ENCODE measurements around the gene HSD17B1. TPM values are rescaled to one million over a fixed set of nuclear protein-coding genes. Genes with fewer than 3 reads are reported as not detected.
A peak's percentile ranks its signal among the peaks of the same experiment; 100 is the strongest.

HSD17B1 gene
- total and polyA plus RNA-seq, 3 experiments from 2014 or later, result 0.29 to 0.48 (median 0.37) TPM

DNA sequence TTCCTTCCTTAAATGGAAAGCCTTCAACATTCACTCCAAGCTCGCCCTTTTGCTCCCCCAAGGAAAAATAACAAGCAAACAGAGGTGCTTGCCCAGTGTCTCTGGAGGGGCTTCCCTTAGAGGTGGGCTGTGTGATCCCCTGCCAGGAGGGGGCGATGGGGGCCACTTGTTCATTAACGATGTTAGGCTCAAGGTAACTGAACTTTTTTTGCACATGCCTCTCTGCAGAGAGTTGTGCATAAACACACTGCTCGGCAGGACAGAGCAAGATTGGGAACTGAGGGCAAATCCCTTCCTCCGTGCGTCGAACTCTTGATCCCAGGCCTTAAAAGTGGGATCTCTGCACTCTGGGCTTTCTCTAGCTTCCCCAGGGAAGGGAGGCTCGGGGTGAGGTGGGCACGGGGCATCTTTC lies 32.2 kb upstream of the HSD17B1 start:
- peak in 1 of 5 donors; percentile 48 for DNase-seq
- no peak overlapping the region for H3K27ac ChIP-seq (ENCODE audit: low read depth, low read length)
- H3K9me3 Mint-ChIP-seq, result no peaks in the 10 kb centered on the region

GRCh38 chr17:42521036-42521435 lies 31.7 kb upstream of the HSD17B1 start:
- CTCF ChIA-PET, result interaction anchor here (0.8 to 4.0 kb wide), 6 partner anchors 86 to 199 kb away, joined by 3 to 21 read pairs (median 4); no protein-coding TSS in a partner anchor
- no peak for DNase-seq
- Histone ChIP-seq H3K4me1 (ENCODE audit: insufficient read depth, low read length) (peaks cover 4% of the 10 kb centered on the region), H3K27me3 (ENCODE audit: insufficient read depth, low read length, poor library complexity, severe bottlenecking) (no peaks in the 10 kb centered on the region), H3K9me3 (ENCODE audit: low read length) (no peaks in the 10 kb centered on the region), H3K4me3 (ENCODE audit: low read length) (no peak overlapping the region), H3K36me3 (ENCODE audit: insufficient read depth, low read length) (no peaks in the 10 kb centered on the region), H3K27ac (ENCODE audit: low read depth, low read length) (no peak overlapping the region)
- Mint-ChIP-seq H3K4me1 (peaks cover 6 to 20% (median 17%) of the 10 kb centered on the region in 3 donors), H3K27ac (no peak overlapping the region), H3K27me3 (peaks cover 0 to 3% of the 10 kb centered on the region in 2 donors), H3K4me3 (no peak overlapping the region), H3K36me3 (peaks cover 0 to 1% (median 0%) of the 10 kb centered on the region in 3 donors), H3K9me3 (no peaks in the 10 kb centered on the region)
- POLR2A ChIA-PET, result interaction anchor here (1.4 kb wide), 1 partner anchor 9 kb away, joined by 3 read pairs; no protein-coding TSS in a partner anchor

More for the DNA sequence above, 32.2 kb upstream of the HSD17B1 start:
- H3K27me3 ChIP-seq (ENCODE audit: insufficient read depth, low read length, poor library complexity, severe bottlenecking), result no peaks in the 10 kb centered on the region
- CTCF ChIA-PET, result interaction anchor here (0.8 to 4.0 kb wide), 9 partner anchors 64 to 199 kb away, joined by 3 to 21 read pairs (median 4); no protein-coding TSS in a partner anchor
- Mint-ChIP-seq H3K27me3 (peaks cover 0 to 3% of the 10 kb centered on the region in 2 donors), H3K4me1 (peaks cover 6 to 20% (median 17%) of the 10 kb centered on the region in 3 donors), H3K27ac (no peak overlapping the region), H3K36me3 (peaks cover 0 to 1% (median 0%) of the 10 kb centered on the region in 3 donors), H3K4me3 (no peak overlapping the region)
- no peaks in the 10 kb centered on the region for H3K36me3 ChIP-seq (ENCODE audit: insufficient read depth, low read length)
- peaks cover 4% of the 10 kb centered on the region for H3K4me1 ChIP-seq (ENCODE audit: insufficient read depth, low read length)
- H3K4me3 ChIP-seq (ENCODE audit: low read length), result no peak overlapping the region
- no peaks in the 10 kb centered on the region for H3K9me3 ChIP-seq (ENCODE audit: low read length)
- POLR2A ChIA-PET, result interaction anchor here (1.4 kb wide), 1 partner anchor 10 kb away, joined by 3 read pairs; no protein-coding TSS in a partner anchor

DNA sequence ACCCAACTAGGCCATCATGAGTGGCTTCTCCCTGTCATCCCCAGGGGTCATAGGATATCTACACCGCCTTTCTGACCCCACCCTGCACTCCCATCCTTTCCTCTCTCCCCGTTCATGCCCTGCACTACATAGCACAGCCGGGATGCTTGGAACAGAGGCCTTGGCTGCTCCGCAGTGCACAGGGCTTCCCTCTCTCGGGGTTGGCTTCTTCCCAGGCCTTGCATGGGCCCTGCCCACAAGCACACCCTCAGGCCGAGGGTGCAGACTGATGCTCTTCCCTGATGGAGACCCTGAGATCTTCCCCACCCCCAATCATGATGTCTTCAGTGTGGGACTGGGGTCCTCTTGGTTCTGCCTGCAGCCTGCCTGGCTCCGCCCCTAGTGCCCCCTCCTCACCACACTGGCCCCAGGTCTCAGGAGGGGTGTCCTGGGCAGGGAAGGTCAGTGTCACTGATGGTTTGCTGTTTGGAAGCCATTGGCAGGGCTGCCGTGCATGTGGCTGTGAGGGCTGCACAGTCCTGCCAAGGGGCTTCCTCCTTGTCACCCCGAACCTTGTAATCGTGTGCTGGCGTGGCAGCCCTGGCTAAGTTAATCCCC lies 31.0 kb upstream of the HSD17B1 start:
- CTCF ChIA-PET, result interaction anchor here (0.8 to 2.3 kb wide), 2 partner anchors 93 to 116 kb away, joined by 3 to 7 read pairs; no protein-coding TSS in a partner anchor
- H3K4me3 Mint-ChIP-seq, result no peak overlapping the region

GRCh38 chr17:42522263-42522790 lies 30.4 kb upstream of the HSD17B1 start:
- H3K36me3 ChIP-seq (ENCODE audit: insufficient read depth, low read length), result no peaks in the 10 kb centered on the region
- POLR2A ChIA-PET, result no interaction called here
- no peak overlapping the region for H3K27ac ChIP-seq (ENCODE audit: low read depth, low read length)
- Mint-ChIP-seq H3K4me1 (peaks cover 9 to 22% (median 19%) of the 10 kb centered on the region in 3 donors), H3K27me3 (peaks cover 0 to 3% of the 10 kb centered on the region in 2 donors), H3K27ac (no peak overlapping the region), H3K4me3 (no peak overlapping the region), H3K36me3 (peaks cover 0 to 1% (median 0%) of the 10 kb centered on the region in 3 donors), H3K9me3 (no peaks in the 10 kb centered on the region)
- DNase-seq, result no peak
- H3K4me3 ChIP-seq (ENCODE audit: low read length), result no peak overlapping the region
- CTCF ChIA-PET, result no interaction called here
- H3K4me1 ChIP-seq (ENCODE audit: insufficient read depth, low read length), result peaks cover 1% of the 10 kb centered on the region
- no peaks in the 10 kb centered on the region for H3K9me3 ChIP-seq (ENCODE audit: low read length)
- H3K27me3 ChIP-seq (ENCODE audit: insufficient read depth, low read length, poor library complexity, severe bottlenecking), result no peaks in the 10 kb centered on the region

More for the DNA sequence above, 31.0 kb upstream of the HSD17B1 start:
- DNase-seq, result no peak
- Mint-ChIP-seq H3K4me1 (peaks cover 6 to 20% (median 17%) of the 10 kb centered on the region in 3 donors), H3K27ac (no peak overlapping the region), H3K27me3 (peaks cover 0 to 3% of the 10 kb centered on the region in 2 donors), H3K36me3 (peaks cover 0 to 1% (median 0%) of the 10 kb centered on the region in 3 donors), H3K9me3 (no peaks in the 10 kb centered on the region)
- no peaks in the 10 kb centered on the region for H3K27me3 ChIP-seq (ENCODE audit: insufficient read depth, low read length, poor library complexity, severe bottlenecking)
- no peaks in the 10 kb centered on the region for H3K9me3 ChIP-seq (ENCODE audit: low read length)
- no peak overlapping the region for H3K4me3 ChIP-seq (ENCODE audit: low read length)
- POLR2A ChIA-PET, result no interaction called here
- no peaks in the 10 kb centered on the region for H3K36me3 ChIP-seq (ENCODE audit: insufficient read depth, low read length)
- H3K27ac ChIP-seq (ENCODE audit: low read depth, low read length), result no peak overlapping the region
- H3K4me1 ChIP-seq (ENCODE audit: insufficient read depth, low read length), result peaks cover 4% of the 10 kb centered on the region

GRCh38 chr17:42522798-42523278 lies 29.9 kb upstream of the HSD17B1 start:
- CTCF ChIA-PET, result no interaction called here

GRCh38 chr17:42525221-42525620 lies 27.5 kb upstream of the HSD17B1 start:
- Histone ChIP-seq H3K4me1 (ENCODE audit: insufficient read depth, low read length) (peaks cover 18% of the 10 kb centered on the region), H3K9me3 (ENCODE audit: low read length) (no peaks in the 10 kb centered on the region), H3K36me3 (ENCODE audit: insufficient read depth, low read length) (no peaks in the 10 kb centered on the region), H3K27me3 (ENCODE audit: insufficient read depth, low read length, poor library complexity, severe bottlenecking) (no peaks in the 10 kb centered on the region), H3K4me3 (ENCODE audit: low read length) (no peak overlapping the region), H3K27ac (ENCODE audit: low read depth, low read length) (no peak overlapping the region)
- H3K4me3 Mint-ChIP-seq, result no peak overlapping the region
- peaks cover 0 to 3% of the 10 kb centered on the region in 2 donors for H3K27me3 Mint-ChIP-seq
- peaks cover 21 to 34% (median 27%) of the 10 kb centered on the region in 3 donors for H3K4me1 Mint-ChIP-seq
- CTCF ChIA-PET, result interaction anchor here (1.6 to 2.1 kb wide), 2 partner anchors 11 to 119 kb away, joined by 4 to 9 read pairs; partner anchors contain the start of gene NAGLU
- H3K9me3 Mint-ChIP-seq, result no peaks in the 10 kb centered on the region
- peaks cover 0 to 1% (median 0%) of the 10 kb centered on the region in 3 donors for H3K36me3 Mint-ChIP-seq
- H3K27ac Mint-ChIP-seq, result no peak overlapping the region
- POLR2A ChIA-PET, result no interaction called here
- DNase-seq, result no peak

More at GRCh38 chr17:42522798-42523278, 29.9 kb upstream of the HSD17B1 start:
- no peak overlapping the region for H3K4me3 ChIP-seq (ENCODE audit: low read length)
- H3K27ac ChIP-seq (ENCODE audit: low read depth, low read length), result no peak overlapping the region
- Mint-ChIP-seq H3K9me3 (no peaks in the 10 kb centered on the region), H3K36me3 (peaks cover 0 to 1% (median 0%) of the 10 kb centered on the region in 3 donors), H3K27me3 (peaks cover 0 to 3% of the 10 kb centered on the region in 2 donors), H3K4me3 (no peak overlapping the region), H3K27ac (peak overlapping the region in 1 of 8 donors; percentile 58), H3K4me1 (peaks cover 10 to 19% (median 16%) of the 10 kb centered on the region in 3 donors)
- H3K36me3 ChIP-seq (ENCODE audit: insufficient read depth, low read length), result no peaks in the 10 kb centered on the region
- no peaks in the 10 kb centered on the region for H3K27me3 ChIP-seq (ENCODE audit: insufficient read depth, low read length, poor library complexity, severe bottlenecking)
- no peaks in the 10 kb centered on the region for H3K9me3 ChIP-seq (ENCODE audit: low read length)
- POLR2A ChIA-PET, result no interaction called here
- H3K4me1 ChIP-seq (ENCODE audit: insufficient read depth, low read length), result no peaks in the 10 kb centered on the region
- DNase-seq, result no peak

- Mint-ChIP-seq H3K27ac (no peak overlapping the region), H3K9me3 (no peaks in the 10 kb centered on the region), H3K27me3 (peaks cover 0 to 3% of the 10 kb centered on the region in 2 donors), H3K4me1 (peaks cover 29 to 42% (median 35%) of the 10 kb centered on the region in 3 donors), H3K36me3 (peaks cover 0 to 1% (median 0%) of the 10 kb centered on the region in 3 donors), H3K4me3 (no peak overlapping the region)
- no peak overlapping the region for H3K27ac ChIP-seq (ENCODE audit: low read depth, low read length)
- ChIA-PET CTCF (interaction anchor here (1.4 to 2.1 kb wide), 4 partner anchors 10 to 147 kb away, joined by 3 to 9 read pairs (median 4); partner anchors contain the start of gene NAGLU), POLR2A (no interaction called here)
- H3K36me3 ChIP-seq (ENCODE audit: insufficient read depth, low read length), result no peaks in the 10 kb centered on the region
- DNase-seq, result no peak
- peaks cover 26% of the 10 kb centered on the region for H3K4me1 ChIP-seq (ENCODE audit: insufficient read depth, low read length)
- H3K4me3 ChIP-seq (ENCODE audit: low read length), result no peak overlapping the region
- no peaks in the 10 kb centered on the region for H3K9me3 ChIP-seq (ENCODE audit: low read length)
- H3K27me3 ChIP-seq (ENCODE audit: insufficient read depth, low read length, poor library complexity, severe bottlenecking), result no peaks in the 10 kb centered on the region
Observed at GRCh38 chr17:42526031-42526444, 26.7 kb upstream of the HSD17B1 start.

DNA sequence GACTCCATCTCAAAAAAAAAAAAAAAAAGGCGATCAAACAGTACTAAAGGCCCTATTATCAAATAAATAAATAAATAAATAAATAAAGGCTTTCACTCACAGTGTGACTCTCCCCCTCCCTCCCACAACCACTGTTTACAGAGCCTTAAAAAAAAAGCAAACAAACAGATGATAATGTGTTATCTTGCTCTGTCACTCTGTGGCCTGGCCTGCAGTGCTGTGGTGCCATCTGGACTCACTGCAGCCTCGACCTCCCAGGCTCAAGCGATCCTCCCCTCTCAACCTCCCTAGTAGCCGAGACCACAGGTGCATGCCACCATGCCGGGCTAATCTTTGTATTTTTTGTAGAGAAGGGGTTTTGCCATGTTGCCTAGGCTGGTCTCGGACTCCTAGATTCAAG lies 24.8 kb upstream of the HSD17B1 start:
- peaks cover 37 to 55% (median 44%) of the 10 kb centered on the region in 3 donors for H3K4me1 Mint-ChIP-seq
- Histone ChIP-seq H3K9me3 (ENCODE audit: low read length) (no peaks in the 10 kb centered on the region), H3K27me3 (ENCODE audit: insufficient read depth, low read length, poor library complexity, severe bottlenecking) (no peaks in the 10 kb centered on the region), H3K4me1 (ENCODE audit: insufficient read depth, low read length) (peaks cover 34% of the 10 kb centered on the region), H3K36me3 (ENCODE audit: insufficient read depth, low read length) (no peaks in the 10 kb centered on the region), H3K4me3 (ENCODE audit: low read length) (no peak overlapping the region), H3K27ac (ENCODE audit: low read depth, low read length) (no peak overlapping the region)
- POLR2A ChIA-PET, result no interaction called here
- no peaks in the 10 kb centered on the region for H3K9me3 Mint-ChIP-seq
- no peaks in the 10 kb centered on the region for H3K36me3 Mint-ChIP-seq
- CTCF ChIA-PET, result interaction anchor here (0.6 to 2.4 kb wide), 23 partner anchors 8 to 347 kb away, joined by 3 to 10 read pairs (median 4); partner anchors contain the start of genes CAVIN1, HCRT, KCNH4 and NAGLU
- peaks cover 0 to 3% of the 10 kb centered on the region in 2 donors for H3K27me3 Mint-ChIP-seq
- H3K4me3 Mint-ChIP-seq, result no peak overlapping the region
- no peak overlapping the region for H3K27ac Mint-ChIP-seq
- DNase-seq, result no peak
